CD4-positive, alpha-beta T cell (primary cell): ENCODE data around the gene TIE1. TPM values are rescaled to one million over a fixed set of nuclear protein-coding genes. Genes with fewer than 3 reads are reported as not detected.

Source experiments
- ATAC-seq: fragments of 200-7000 bp; cut with Tn5 transposase; one replicate; pipeline ENCODE4 v1.10.0; 2022; ENCODE audit warnings: mild to moderate bottlenecking; ENCODE audit not compliant: poor library complexity
- CTCF ChIA-PET: fragments of 350-600 bp; sonication (Branson Sonifier 250); formaldehyde crosslinking; loops from one replicate; lab custom pipeline; 2021; ENCODE audit warnings: antibody characterized with exemption, inconsistent platforms; lab: Charles Lee
- POLR2A ChIA-PET: fragments of 350-600 bp; sonication (Branson Sonifier 250); formaldehyde crosslinking; loops from one replicate; lab custom pipeline; 2021; ENCODE audit warnings: antibody characterized with exemption, inconsistent platforms; lab: Charles Lee
- DNase-seq, 14 experiments: peaks; one replicate each; pipeline ENCODE4 v3.0.0-alpha.2; 2013 to 2020; ENCODE audit warnings: mixed read lengths in 2 of 14
- H3K27ac ChIP-seq, 2 donors: one replicate each; pipeline versions ENCODE4 v1.5.1 to v1.7.0; 2013; ENCODE audit warnings: low read length in 2 of 2, low read depth in 1 of 2, mild to moderate bottlenecking in 1 of 2
- H3K27me3 ChIP-seq, 2 experiments: 1 replicate in 1 of 2; 2 replicates in 1 of 2; pipeline versions ENCODE4 v1.6.1 to v1.7.0; 2013; ENCODE audit warnings: low read length in 2 of 2, control low read depth in 1 of 2, mild to moderate bottlenecking in 1 of 2, moderate library complexity in 1 of 2; ENCODE audit not compliant: insufficient read depth in 2 of 2, control insufficient read depth in 1 of 2
- H3K36me3 ChIP-seq: one replicate; pipeline ENCODE4 v1.6.1; 2013; ENCODE audit warnings: low read length, control low read depth; ENCODE audit not compliant: insufficient read depth
- H3K4me1 ChIP-seq: one replicate; pipeline ENCODE4 v1.6.1; 2013; ENCODE audit warnings: low read length, control low read depth; ENCODE audit not compliant: insufficient read depth
- H3K4me3 ChIP-seq: one replicate; pipeline ENCODE4 v1.5.1; 2013; ENCODE audit warnings: mild to moderate bottlenecking, low read length, moderate library complexity
- H3K9me3 ChIP-seq, 2 experiments: 1 replicate in 1 of 2; 2 replicates in 1 of 2; pipeline versions ENCODE4 v1.6.1 to v1.7.0; 2013; ENCODE audit warnings: low read length in 2 of 2, mild to moderate bottlenecking in 2 of 2, control low read depth in 1 of 2, moderate library complexity in 1 of 2; ENCODE audit not compliant: control insufficient read depth in 1 of 2, insufficient read depth in 1 of 2
- H3K27ac Mint-ChIP-seq: one replicate; pipeline ENCODE4 v1.8.0; 2020; ENCODE audit warnings: mixed read lengths
- H3K27me3 Mint-ChIP-seq: one replicate; pipeline ENCODE4 v1.8.0; 2021; ENCODE audit warnings: mixed read lengths
- H3K36me3 Mint-ChIP-seq: one replicate; pipeline ENCODE4 v1.8.0; 2021; ENCODE audit warnings: low read depth, mixed read lengths
- H3K4me1 Mint-ChIP-seq: one replicate; pipeline ENCODE4 v1.8.0; 2021; ENCODE audit warnings: low read depth, mixed read lengths
- H3K4me3 Mint-ChIP-seq: one replicate; pipeline ENCODE4 v1.8.0; 2020; ENCODE audit warnings: mild to moderate bottlenecking, mixed read lengths
- H3K9me3 Mint-ChIP-seq: one replicate; pipeline ENCODE4 v1.8.0; 2020; ENCODE audit warnings: mixed read lengths
- CTCF ChIP-seq: fragments of 200-600 bp; IDR thresholded peaks from one replicate; pipeline ENCODE4 v1.8.0; 2022; ENCODE audit warnings: antibody characterized with exemption, mild to moderate bottlenecking
- intact Hi-C, 2 experiments: fragments of 100-400 bp; cut with DNase I in 1 of 2; cut with micrococcal nuclease in 1 of 2; formaldehyde crosslinking; loops; one replicate each; pipeline versions ENCODE4 v1.15.1 to v1.9.0; 2023 to 2025; cut with DNase I, micrococcal nuclease
- total RNA-seq, 174 experiments: library from RNA in 2 of 174; stranded (reverse) in 2 of 174; gene quantifications; one replicate each; pipeline ENCODE4 v1.2.3 and lab custom pipeline; 2021 to 2026

The TIE1 gene
- total RNA-seq, 2 experiments from 2014 or later, result not detected

- H3K36me3 ChIP-seq, result no peaks in the 10 kb centered on the region
- no peaks in the 10 kb centered on the region for H3K9me3 Mint-ChIP-seq
- H3K27me3 ChIP-seq, result no peaks in the 10 kb centered on the region
- no peaks in the 10 kb centered on the region for H3K27me3 Mint-ChIP-seq
- no peak for DNase-seq
- H3K4me3 ChIP-seq, result no peak overlapping the region
- intact Hi-C loops, result no loop called here
- CTCF ChIA-PET, result no interaction called here
- no peaks in the 10 kb centered on the region for H3K4me1 Mint-ChIP-seq
- H3K4me3 Mint-ChIP-seq, result no peak overlapping the region
- H3K4me1 ChIP-seq, result no peaks in the 10 kb centered on the region
- no peak overlapping the region for H3K27ac ChIP-seq
- no peak overlapping the region for H3K27ac Mint-ChIP-seq
- H3K36me3 Mint-ChIP-seq, result no peaks in the 10 kb centered on the region
- POLR2A ChIA-PET, result no interaction called here
- no peak for ATAC-seq
- TF ChIP-seq CTCF, result no peak
- no peaks in the 10 kb centered on the region for H3K9me3 ChIP-seq
Observed at GRCh38 chr1:43304314-43304681, 3.5 kb downstream of the TIE1 start.

DNA sequence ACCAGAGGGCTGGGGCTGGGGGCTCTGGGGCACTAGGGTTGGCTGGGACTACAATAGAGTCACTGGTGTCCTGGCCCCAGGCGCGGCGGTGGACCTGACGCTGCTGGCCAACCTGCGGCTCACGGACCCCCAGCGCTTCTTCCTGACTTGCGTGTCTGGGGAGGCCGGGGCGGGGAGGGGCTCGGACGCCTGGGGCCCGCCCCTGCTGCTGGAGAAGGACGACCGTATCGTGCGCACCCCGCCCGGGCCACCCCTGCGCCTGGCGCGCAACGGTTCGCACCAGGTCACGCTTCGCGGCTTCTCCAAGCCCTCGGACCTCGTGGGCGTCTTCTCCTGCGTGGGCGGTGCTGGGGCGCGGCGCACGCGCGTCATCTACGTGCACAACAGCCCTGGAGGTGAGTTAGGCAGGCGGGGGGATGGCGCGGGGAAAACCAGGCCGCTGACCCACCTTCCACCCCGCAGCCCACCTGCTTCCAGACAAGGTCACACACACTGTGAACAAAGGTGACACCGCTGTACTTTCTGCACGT is 4.1 kb downstream of the TIE1 start:
- no peak for DNase-seq
- H3K27me3 Mint-ChIP-seq, result no peaks in the 10 kb centered on the region
- ATAC-seq, result no peak

DNA sequence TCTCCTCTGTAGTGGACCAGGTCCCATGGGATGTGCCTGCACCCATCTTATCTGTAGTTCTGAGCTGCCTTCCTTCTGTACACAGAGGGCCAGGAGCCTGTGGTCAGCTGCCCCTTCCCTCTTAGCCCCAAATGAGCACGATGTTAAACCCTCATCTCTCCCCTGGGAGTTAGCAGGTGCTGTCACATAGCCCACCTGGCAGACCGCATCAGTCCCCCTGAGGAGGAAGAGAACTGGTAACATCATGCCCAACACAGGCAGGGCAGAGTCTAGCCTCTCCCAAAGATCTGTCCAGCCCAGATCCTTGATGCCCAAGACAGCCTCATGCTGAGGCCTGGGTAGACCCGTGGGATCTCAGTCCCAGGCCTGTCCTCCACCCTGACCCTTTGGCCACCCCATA is 4.7 kb downstream of the TIE1 start:
- ATAC-seq, result no peak
- Histone ChIP-seq H3K27ac (no peak overlapping the region), H3K27me3 (no peaks in the 10 kb centered on the region), H3K4me3 (no peak overlapping the region), H3K9me3 (no peaks in the 10 kb centered on the region), H3K36me3 (no peaks in the 10 kb centered on the region), H3K4me1 (no peaks in the 10 kb centered on the region)
- H3K4me3 Mint-ChIP-seq, result no peak overlapping the region
- H3K27me3 Mint-ChIP-seq, result no peaks in the 10 kb centered on the region
- DNase-seq, result no peak
- no peaks in the 10 kb centered on the region for H3K4me1 Mint-ChIP-seq
- POLR2A ChIA-PET, result no interaction called here
- TF ChIP-seq CTCF, result no peak
- no peaks in the 10 kb centered on the region for H3K9me3 Mint-ChIP-seq
- CTCF ChIA-PET, result no interaction called here
- intact Hi-C loops, result no loop called here
- no peaks in the 10 kb centered on the region for H3K36me3 Mint-ChIP-seq
- H3K27ac Mint-ChIP-seq, result no peak overlapping the region

More for the DNA sequence above, 4.1 kb downstream of the TIE1 start:
- TF ChIP-seq CTCF, result no peak
- Mint-ChIP-seq H3K36me3 (no peaks in the 10 kb centered on the region), H3K27ac (no peak overlapping the region), H3K4me3 (no peak overlapping the region), H3K9me3 (no peaks in the 10 kb centered on the region), H3K4me1 (no peaks in the 10 kb centered on the region)
- Histone ChIP-seq H3K36me3 (no peaks in the 10 kb centered on the region), H3K9me3 (no peaks in the 10 kb centered on the region), H3K4me3 (no peak overlapping the region), H3K27me3 (no peaks in the 10 kb centered on the region), H3K4me1 (no peaks in the 10 kb centered on the region), H3K27ac (no peak overlapping the region)
- POLR2A ChIA-PET, result no interaction called here
- CTCF ChIA-PET, result no interaction called here
- intact Hi-C loops, result no loop called here
